ENCODE results near the gene IL33.

IL33 gene

GRCh38 chr9:6194934-6195333, 20.7 kb upstream of the IL33 start:
- no peak overlapping the region for H3K4me3 ChIP-seq
- H3K4me1 ChIP-seq, result no peaks in the 10 kb centered on the region
- intact Hi-C loops (cut with DNase I; ENCODE audit: low total_unique reads), result loop anchor here (5.0 kb wide), 1 partner anchor 112 kb away; no protein-coding TSS in a partner anchor
- H3K36me3 ChIP-seq, result no peaks in the 10 kb centered on the region
- H3K27me3 ChIP-seq, result no peaks in the 10 kb centered on the region
- H3K27ac ChIP-seq, result no peak overlapping the region
- TF ChIP-seq CTCF (IDR thresholded peaks at IDR 0.05), result no peak
- no peaks in the 10 kb centered on the region for H3K9me3 ChIP-seq
- no peak for DNase-seq

GRCh38 chr9:6195714-6196360, 19.8 kb upstream of the IL33 start:
- Histone ChIP-seq H3K27ac (no peak overlapping the region), H3K36me3 (no peaks in the 10 kb centered on the region), H3K4me3 (no peak overlapping the region), H3K27me3 (no peaks in the 10 kb centered on the region), H3K4me1 (no peaks in the 10 kb centered on the region), H3K9me3 (no peaks in the 10 kb centered on the region)
- no peak for TF ChIP-seq CTCF (IDR thresholded peaks at IDR 0.05)
- intact Hi-C loops (cut with DNase I; ENCODE audit: low total_unique reads), result loop anchor here (5.0 kb wide), 1 partner anchor 111 kb away; no protein-coding TSS in a partner anchor
- no peak for DNase-seq

GRCh38 chr9:6197330-6197729, 18.3 kb upstream of the IL33 start:
- no peak for DNase-seq
- no peaks in the 10 kb centered on the region for H3K27me3 ChIP-seq
- no peak overlapping the region for H3K4me3 ChIP-seq
- no peaks in the 10 kb centered on the region for H3K9me3 ChIP-seq
- H3K4me1 ChIP-seq, result no peaks in the 10 kb centered on the region
- H3K36me3 ChIP-seq, result no peaks in the 10 kb centered on the region
- intact Hi-C loops (cut with DNase I; ENCODE audit: low total_unique reads), result loop anchor here (5.0 kb wide), 1 partner anchor 110 kb away; no protein-coding TSS in a partner anchor
- no peak overlapping the region for H3K27ac ChIP-seq
- TF ChIP-seq CTCF (IDR thresholded peaks at IDR 0.05), result peak; percentile 54 to 56

- no peaks in the 10 kb centered on the region for H3K27me3 ChIP-seq
- no peak overlapping the region for H3K4me3 ChIP-seq
- no peak overlapping the region for H3K27ac ChIP-seq
- TF ChIP-seq CTCF (IDR thresholded peaks at IDR 0.05), result no peak
- no peaks in the 10 kb centered on the region for H3K4me1 ChIP-seq
- no peaks in the 10 kb centered on the region for H3K36me3 ChIP-seq
- no peaks in the 10 kb centered on the region for H3K9me3 ChIP-seq
- no peak for DNase-seq
- intact Hi-C loops (cut with DNase I; ENCODE audit: low total_unique reads), result loop anchor here (5.0 kb wide), 1 partner anchor 109 kb away; no protein-coding TSS in a partner anchor
These were observed 17.4 kb upstream of the IL33 start for GRCh38 chr9:6198251-6198650.

GRCh38 chr9:6199596-6199995, 16.0 kb upstream of the IL33 start:
- no peak for DNase-seq
- H3K27me3 ChIP-seq, result no peaks in the 10 kb centered on the region
- no peaks in the 10 kb centered on the region for H3K36me3 ChIP-seq
- H3K4me1 ChIP-seq, result no peaks in the 10 kb centered on the region
- TF ChIP-seq CTCF (IDR thresholded peaks at IDR 0.05), result no peak
- intact Hi-C loops (cut with DNase I; ENCODE audit: low total_unique reads), result loop anchor here (5.0 kb wide), 1 partner anchor 108 kb away; no protein-coding TSS in a partner anchor
- no peak overlapping the region for H3K27ac ChIP-seq
- H3K4me3 ChIP-seq, result no peak overlapping the region
- no peaks in the 10 kb centered on the region for H3K9me3 ChIP-seq
